GM12891 (cell line): ENCODE data around the gene LCP2.

Experiments used
- PAX5 ChIP-seq: IDR thresholded peaks from 2 replicates; pipeline ENCODE4 v1.6.1; 2011; ENCODE audit warnings: low read length, moderate library complexity, mild to moderate bottlenecking; ENCODE audit not compliant: insufficient read depth, severe bottlenecking
- POLR2A ChIP-seq: IDR thresholded peaks from 2 replicates; pipeline ENCODE4 v1.6.1; 2011; ENCODE audit warnings: low read depth, low read length, control low read depth
- POLR2AphosphoS5 ChIP-seq: IDR thresholded peaks from 2 replicates; pipeline ENCODE4 v1.6.1; 2011; ENCODE audit warnings: low read depth, low read length, control low read depth
- POU2F2 ChIP-seq: IDR thresholded peaks from 2 replicates; pipeline ENCODE4 v1.6.1; 2011; ENCODE audit warnings: low read depth, mild to moderate bottlenecking, control low read depth, low read length, moderate library complexity
- SPI1 ChIP-seq: IDR thresholded peaks from 2 replicates; pipeline ENCODE4 v1.6.1; 2011; ENCODE audit warnings: low read depth, low read length, control low read depth
- TAF1 ChIP-seq: IDR thresholded peaks from 2 replicates; pipeline ENCODE4 v1.6.1; 2011; ENCODE audit warnings: low read depth, low read length, control low read depth

DNA sequence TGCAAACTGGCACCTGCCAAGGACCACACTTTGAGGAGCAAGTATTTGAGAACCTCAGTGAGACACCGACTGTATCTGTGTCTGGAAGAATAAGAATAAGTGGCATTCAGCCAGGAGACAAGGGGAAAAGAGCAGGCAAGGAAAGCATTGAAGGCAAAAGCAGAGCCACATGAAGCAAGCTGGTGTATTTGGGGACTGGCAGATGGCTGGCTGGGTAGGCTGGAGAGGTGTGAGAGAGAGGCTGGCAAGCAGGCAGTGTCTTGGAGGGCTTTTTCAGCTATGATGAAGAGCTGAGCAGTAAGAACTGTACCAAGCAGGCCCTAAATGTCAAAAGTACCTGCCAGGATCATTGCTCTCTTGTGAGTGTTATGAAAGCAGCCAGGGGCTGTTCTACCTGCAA, 78.9 kb downstream of the LCP2 start:
- no peak for TF ChIP-seq TAF1
- no peak for TF ChIP-seq POLR2A
- no peak for TF ChIP-seq POLR2AphosphoS5
- no peak for TF ChIP-seq POU2F2
- TF ChIP-seq SPI1 = no peak
- TF ChIP-seq PAX5 = no peak
